Aorta (tissue), 5 donors: ENCODE results near the gene FGF14. TPM values are rescaled to one million over a fixed set of nuclear protein-coding genes. Genes with fewer than 3 reads are reported as not detected.

Experiments used
- ATAC-seq: fragments of 200-7000 bp; cut with Tn5 transposase; one replicate; pipeline ENCODE4 v1.9.1; 2022; ENCODE audit warnings: moderate library complexity; ENCODE audit not compliant: low FRiP score
- DNase-seq, 2 donors: peaks; one replicate each; pipeline ENCODE4 v3.0.0-alpha.2; 2020
- H3K27ac ChIP-seq, 2 donors: one replicate each; pipeline ENCODE4 v1.5.1; 2013; ENCODE audit warnings: low read length in 2 of 2, mild to moderate bottlenecking in 2 of 2, moderate library complexity in 2 of 2, control low read depth in 1 of 2, inconsistent platforms in 1 of 2, low read depth in 1 of 2
- H3K27me3 ChIP-seq, 2 donors: one replicate each; pipeline ENCODE4 v1.6.1; 2013; ENCODE audit warnings: control low read depth in 1 of 2, low read length in 1 of 2, mild to moderate bottlenecking in 1 of 2, moderate library complexity in 1 of 2; ENCODE audit not compliant: insufficient read depth in 2 of 2, control insufficient read depth in 1 of 2
- H3K36me3 ChIP-seq, 2 donors: one replicate each; pipeline ENCODE4 v1.6.1; 2013; ENCODE audit warnings: control low read depth in 1 of 2, low read length in 1 of 2, mild to moderate bottlenecking in 1 of 2; ENCODE audit not compliant: insufficient read depth in 2 of 2, control insufficient read depth in 1 of 2
- H3K4me1 ChIP-seq, 2 donors: one replicate each; pipeline ENCODE4 v1.6.1; 2013; ENCODE audit warnings: low read length in 2 of 2, control low read depth in 1 of 2, mild to moderate bottlenecking in 1 of 2, moderate library complexity in 1 of 2; ENCODE audit not compliant: insufficient read depth in 2 of 2, control insufficient read depth in 1 of 2
- H3K4me3 ChIP-seq, 2 donors: one replicate each; pipeline ENCODE4 v1.5.1; 2013; ENCODE audit warnings: low read length in 2 of 2, control low read depth in 1 of 2, mild to moderate bottlenecking in 1 of 2
- H3K9me3 ChIP-seq: one replicate; pipeline ENCODE4 v1.6.1; 2013; ENCODE audit warnings: mild to moderate bottlenecking, low read length; ENCODE audit not compliant: control insufficient read depth
- WGBS, 2 donors: extraction: QIAGEN DNeasy Blood & Tissue Kit; methylation state at CpG; one replicate each; pipeline ENCODE4 v1.1.7; 2013; 5-methylcytosine and 5-hydroxymethylcytosine counted together
- intact Hi-C, 2 donors: fragments of 100-400 bp; cut with DNase I; formaldehyde crosslinking; loops; one replicate each; pipeline versions ENCODE4 v1.14.2 to v1.15.0; 2022
- polyA plus RNA-seq, 2 donors: library from polyadenylated mRNA; stranded (reverse); fragments of 200-250 nt; gene quantifications; one replicate each; pipeline ENCODE4 v1.2.3, GENCODE V29; 2013
- total RNA-seq, 2 donors: library from RNA; stranded (reverse); fragmentation: NEBNext Ultra II Directional; extraction: Animal tissue kit (Norgen Biotek cat#: 25700); gene quantifications; one replicate each; pipeline ENCODE4 v1.2.1, GENCODE V29; 2021
- donor health status: healthy with polysubstance abuse.
- donor health status: Bipolar disorder and iron deficiency.
- donor health status: DM: no; HTN: no; CAD: no.
- donor health status: DM: no; HTN: no; CAD: no.
- donor health status: DM: yes; HTN: yes; CAD: no.

The FGF14 gene
- total and polyA plus RNA-seq, 4 donors = 0.13 to 4.6 (median 0.72) TPM

GRCh38 chr13:102374726-102375125, 27.1 kb downstream of the FGF14 start:
- H3K4me1 ChIP-seq = no peaks in the 10 kb centered on the region
- no peak overlapping the region for H3K4me3 ChIP-seq
- H3K27me3 ChIP-seq = no peaks in the 10 kb centered on the region
- no peaks in the 10 kb centered on the region for H3K36me3 ChIP-seq
- WGBS, 2 donors = 88 to 95% methylated on average over 1 of the region's 1 CpG
- ATAC-seq (no peak), DNase-seq (no peak)
- H3K9me3 ChIP-seq = no peaks in the 10 kb centered on the region
- H3K27ac ChIP-seq = no peak overlapping the region
- intact Hi-C loops = no loop called here

- H3K36me3 ChIP-seq = no peaks in the 10 kb centered on the region
- intact Hi-C loops = no loop called here
- H3K27me3 ChIP-seq = no peaks in the 10 kb centered on the region
- DNase-seq (no peak), ATAC-seq (no peak)
- H3K27ac ChIP-seq = no peak overlapping the region
- H3K9me3 ChIP-seq = no peaks in the 10 kb centered on the region
- no peak overlapping the region for H3K4me3 ChIP-seq
- H3K4me1 ChIP-seq = no peaks in the 10 kb centered on the region
These were observed 27.6 kb downstream of the FGF14 start for GRCh38 chr13:102374233-102374632.

- Histone ChIP-seq H3K27ac (no peak overlapping the region), H3K27me3 (no peaks in the 10 kb centered on the region), H3K4me1 (no peaks in the 10 kb centered on the region), H3K36me3 (no peaks in the 10 kb centered on the region), H3K9me3 (no peaks in the 10 kb centered on the region), H3K4me3 (no peak overlapping the region)
- intact Hi-C loops = no loop called here
- DNase-seq (no peak), ATAC-seq (no peak)
These were observed 28.6 kb downstream of the FGF14 start for GRCh38 chr13:102373221-102373620.

DNA sequence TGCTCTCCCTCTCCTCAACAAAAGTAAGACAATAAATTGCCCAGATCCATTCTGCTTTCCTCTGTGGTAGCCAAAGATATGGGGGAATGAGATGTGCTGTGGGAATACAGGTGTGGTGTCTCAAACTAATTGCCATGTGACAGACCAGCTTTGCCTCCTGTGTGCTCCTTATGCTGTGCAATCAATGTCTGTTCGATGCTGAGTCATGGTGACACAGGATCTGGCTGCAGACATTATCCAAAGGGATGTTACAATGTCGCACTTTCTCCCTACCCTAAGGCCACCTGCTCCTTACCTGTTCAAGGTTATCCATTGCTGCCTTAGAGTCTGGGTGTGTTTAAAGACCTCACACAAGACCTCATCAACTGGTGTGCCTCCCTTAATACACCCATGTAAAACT, 32.5 kb downstream of the FGF14 start:
- intact Hi-C loops = no loop called here

DNA sequence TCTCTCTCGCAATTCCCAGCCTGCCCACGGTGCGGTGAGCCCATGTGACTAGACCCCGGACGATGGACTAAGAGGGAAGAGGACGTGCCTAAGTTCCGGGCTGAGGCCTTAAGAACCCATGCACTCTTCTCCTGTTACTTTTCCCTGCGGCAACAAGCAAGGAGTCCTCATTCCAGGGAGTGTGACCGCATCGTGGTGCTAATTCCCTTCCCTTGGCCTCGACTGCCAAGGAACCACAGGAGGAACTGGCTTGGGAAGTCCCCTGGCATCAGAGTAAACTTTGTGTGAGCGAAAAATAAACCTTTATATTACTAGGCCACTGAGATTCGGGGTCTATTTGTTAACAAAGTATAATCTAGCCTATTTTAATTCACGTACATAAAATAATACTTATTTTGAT, 34.0 kb downstream of the FGF14 start:
- no peaks in the 10 kb centered on the region for H3K4me1 ChIP-seq
- H3K27ac ChIP-seq = no peak overlapping the region
- H3K27me3 ChIP-seq = no peaks in the 10 kb centered on the region
- no peaks in the 10 kb centered on the region for H3K36me3 ChIP-seq
- intact Hi-C loops = no loop called here
- ATAC-seq (no peak), DNase-seq (no peak)
- H3K4me3 ChIP-seq = no peak overlapping the region
- WGBS, 2 donors = 90 to 93% methylated on average over 14 of the region's 14 CpGs
- no peaks in the 10 kb centered on the region for H3K9me3 ChIP-seq

More for the DNA sequence above, 32.5 kb downstream of the FGF14 start:
- no peak overlapping the region for H3K4me3 ChIP-seq
- 83 to 98% methylated on average over 2 of the region's 2 CpGs for WGBS, 2 donors
- ATAC-seq (no peak), DNase-seq (no peak)
- H3K27ac ChIP-seq = no peak overlapping the region
- no peaks in the 10 kb centered on the region for H3K27me3 ChIP-seq
- no peaks in the 10 kb centered on the region for H3K36me3 ChIP-seq
- H3K9me3 ChIP-seq = no peaks in the 10 kb centered on the region
- no peaks in the 10 kb centered on the region for H3K4me1 ChIP-seq

DNA sequence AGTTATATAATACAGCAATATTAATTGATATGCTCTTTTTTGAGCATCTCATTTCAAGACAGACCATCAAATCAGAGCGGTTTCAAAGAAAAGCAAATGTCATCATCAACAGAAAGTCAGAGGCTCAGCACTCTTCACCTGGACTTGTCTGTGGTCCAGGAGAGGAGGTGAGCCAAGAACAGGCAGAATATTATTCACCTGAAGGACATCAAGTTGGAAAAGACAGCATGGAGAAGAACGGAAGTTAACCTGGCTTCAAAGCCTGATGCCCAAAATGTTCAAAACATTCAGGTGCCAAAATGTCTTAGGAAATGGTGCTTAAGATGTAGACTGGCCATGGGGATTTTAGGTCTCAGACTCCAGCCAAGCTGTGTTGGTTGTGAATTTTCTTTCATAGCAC, 40.7 kb downstream of the FGF14 start:
- H3K27me3 ChIP-seq = no peaks in the 10 kb centered on the region
- no peaks in the 10 kb centered on the region for H3K36me3 ChIP-seq
- ATAC-seq (no peak), DNase-seq (no peak)
- no peak overlapping the region for H3K4me3 ChIP-seq
- no peaks in the 10 kb centered on the region for H3K4me1 ChIP-seq
- no peaks in the 10 kb centered on the region for H3K9me3 ChIP-seq
- intact Hi-C loops = no loop called here
- no peak overlapping the region for H3K27ac ChIP-seq
- WGBS, 2 donors = 87 to 94% methylated on average over 2 of the region's 2 CpGs

DNA sequence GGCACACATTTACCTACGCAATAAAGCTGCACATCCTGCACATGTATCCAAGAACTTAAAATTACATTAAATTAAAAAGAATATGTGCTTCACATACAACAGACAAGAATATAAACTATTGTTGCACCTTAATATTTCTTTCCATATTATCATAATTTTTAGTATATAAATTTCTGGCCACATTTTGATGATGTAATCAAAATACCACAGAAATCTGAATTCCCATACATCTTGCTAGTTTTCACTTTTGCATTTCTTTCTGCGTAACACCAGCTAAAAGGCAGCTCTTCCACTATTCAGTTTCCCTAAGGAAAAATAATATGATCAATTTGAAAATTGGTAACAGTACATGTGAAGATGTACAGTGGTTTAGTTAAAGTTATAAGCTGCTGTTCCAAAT, 42.6 kb downstream of the FGF14 start:
- DNase-seq (no peak), ATAC-seq (no peak)
- intact Hi-C loops = no loop called here
- Histone ChIP-seq H3K9me3 (no peaks in the 10 kb centered on the region), H3K4me3 (no peak overlapping the region), H3K36me3 (no peaks in the 10 kb centered on the region), H3K27ac (no peak overlapping the region), H3K4me1 (no peaks in the 10 kb centered on the region), H3K27me3 (no peaks in the 10 kb centered on the region)
- WGBS, 2 donors = 90 to 92% methylated on average over 2 of the region's 2 CpGs

GRCh38 chr13:102355251-102355650, 46.6 kb downstream of the FGF14 start:
- Histone ChIP-seq H3K4me1 (no peaks in the 10 kb centered on the region), H3K27ac (no peak overlapping the region), H3K4me3 (no peak overlapping the region), H3K9me3 (no peaks in the 10 kb centered on the region), H3K36me3 (no peaks in the 10 kb centered on the region), H3K27me3 (no peaks in the 10 kb centered on the region)
- 87 to 89% methylated on average over 3 of the region's 3 CpGs for WGBS, 2 donors
- DNase-seq (no peak), ATAC-seq (no peak)
- intact Hi-C loops = no loop called here

GRCh38 chr13:102354011-102354410, 47.8 kb downstream of the FGF14 start:
- no peak for DNase-seq
- Histone ChIP-seq H3K4me1 (no peaks in the 10 kb centered on the region), H3K36me3 (no peaks in the 10 kb centered on the region), H3K27me3 (no peaks in the 10 kb centered on the region), H3K4me3 (no peak overlapping the region), H3K9me3 (no peaks in the 10 kb centered on the region), H3K27ac (no peak overlapping the region)
- 87 to 95% methylated on average over 1 of the region's 1 CpG for WGBS, 2 donors
- no peak for ATAC-seq
- intact Hi-C loops = no loop called here
